Right atrium auricular region (tissue), 2 donors: ENCODE results near the gene CDH16. TPM values are rescaled to one million over a fixed set of nuclear protein-coding genes. Genes with fewer than 3 reads are reported as not detected.

Experiments used
- DNase-seq: peaks from one replicate; pipeline ENCODE4 v3.0.0-alpha.2; 2019; ENCODE audit warnings: low spot score
- H3K27ac ChIP-seq, 2 donors: fragments of 200-600 bp; sonication (generic); 1 replicate in 1 of 2; 2 replicates in 1 of 2; pipeline ENCODE4 v1.5.1; 2016 to 2019
- H3K27me3 ChIP-seq, 2 donors: fragments of 200-600 bp; sonication (generic); one replicate each; pipeline versions ENCODE4 v1.5.1 to v1.6.0; 2017 to 2019
- H3K36me3 ChIP-seq: fragments of 200-600 bp; sonication (generic); one replicate; pipeline ENCODE4 v1.5.1; 2016
- H3K4me1 ChIP-seq, 2 donors: fragments of 200-600 bp; sonication (generic); one replicate each; pipeline versions ENCODE4 v1.5.1 to v1.6.0; 2017 to 2019
- H3K4me3 ChIP-seq, 2 donors: fragments of 200-600 bp; sonication (generic); 1 replicate in 1 of 2; 2 replicates in 1 of 2; pipeline ENCODE4 v1.5.1; 2017 to 2019; ENCODE audit warnings: mild to moderate bottlenecking in 1 of 2, moderate library complexity in 1 of 2
- H3K9me3 ChIP-seq, 2 donors: fragments of 200-600 bp; sonication (generic); one replicate each; pipeline ENCODE4 v1.5.1; 2019
- CTCF ChIP-seq, 2 donors: fragments of 200-600 bp; sonication (generic); IDR thresholded peaks; one replicate each; pipeline ENCODE4 v1.5.1; 2019; ENCODE audit warnings: antibody characterized with exemption in 2 of 2
- total RNA-seq, 2 donors: library from RNA; depleted of rRNA; stranded (reverse); fragments of >200 nt; gene quantifications; one replicate each; pipeline ENCODE4 v1.1.0, GENCODE V29; 2016

Gene CDH16
- total RNA-seq, 2 donors from 2014 or later, result 0.79 to 1.4 TPM

- Histone ChIP-seq H3K4me1 (peaks cover 0 to 19% of the 10 kb centered on the region in 2 donors), H3K27ac (peak within 1 kb of the TSS; percentile 49 to 78), H3K36me3 (peaks cover 12% of the 10 kb centered on the region), H3K27me3 (no peaks in the 10 kb centered on the region), H3K9me3 (no peaks in the 10 kb centered on the region), H3K4me3 (peak within 1 kb of the TSS; percentile 73 to 88)
- DNase-seq, result peak; percentile 97
- TF ChIP-seq CTCF (IDR thresholded peaks at IDR 0.05), result no peak
Observed at GRCh38 chr16:66880288-66881013, 38.2 kb downstream of the CDH16 start, which contains the start of gene PDP2. PDP2 (plus strand) TSS chr16:66880515; CDS start chr16:66884285, 3,770 bp downstream.

DNA sequence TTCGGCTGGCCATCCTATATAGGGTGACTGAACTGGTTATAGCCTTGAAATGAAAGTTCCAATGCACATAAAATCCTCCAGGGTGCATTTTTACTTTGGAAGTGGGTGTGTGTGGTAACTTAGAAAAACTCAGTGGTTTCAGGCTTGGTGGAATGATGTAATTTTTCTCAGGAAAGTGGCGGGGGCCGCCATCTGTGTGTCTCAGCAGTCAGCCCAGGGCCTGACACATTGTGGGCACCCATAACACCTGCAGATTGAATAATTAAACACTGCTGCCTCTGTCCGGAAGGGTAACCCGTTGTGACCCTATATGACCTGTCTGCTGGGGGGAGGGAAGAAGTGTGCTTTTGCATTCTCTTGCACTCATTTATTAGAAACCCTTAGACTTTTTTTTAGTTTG, 40.6 kb downstream of the CDH16 start:
- no peak for TF ChIP-seq CTCF (IDR thresholded peaks at IDR 0.05)
- no peaks in the 10 kb centered on the region for H3K27me3 ChIP-seq
- H3K4me3 ChIP-seq, result no peak overlapping the region
- no peaks in the 10 kb centered on the region for H3K9me3 ChIP-seq
- no peak overlapping the region for H3K27ac ChIP-seq
- no peaks in the 10 kb centered on the region for H3K36me3 ChIP-seq
- H3K4me1 ChIP-seq, result peaks cover 0 to 19% of the 10 kb centered on the region in 2 donors
- no peak for DNase-seq

GRCh38 chr16:66874079-66874775, 44.5 kb downstream of the CDH16 start:
- peaks cover 0 to 6% of the 10 kb centered on the region in 2 donors for H3K4me1 ChIP-seq
- no peaks in the 10 kb centered on the region for H3K27me3 ChIP-seq
- DNase-seq, result no peak
- no peaks in the 10 kb centered on the region for H3K36me3 ChIP-seq
- H3K27ac ChIP-seq, result no peak overlapping the region
- H3K4me3 ChIP-seq, result no peak overlapping the region
- no peaks in the 10 kb centered on the region for H3K9me3 ChIP-seq
- no peak for TF ChIP-seq CTCF (IDR thresholded peaks at IDR 0.05)

DNA sequence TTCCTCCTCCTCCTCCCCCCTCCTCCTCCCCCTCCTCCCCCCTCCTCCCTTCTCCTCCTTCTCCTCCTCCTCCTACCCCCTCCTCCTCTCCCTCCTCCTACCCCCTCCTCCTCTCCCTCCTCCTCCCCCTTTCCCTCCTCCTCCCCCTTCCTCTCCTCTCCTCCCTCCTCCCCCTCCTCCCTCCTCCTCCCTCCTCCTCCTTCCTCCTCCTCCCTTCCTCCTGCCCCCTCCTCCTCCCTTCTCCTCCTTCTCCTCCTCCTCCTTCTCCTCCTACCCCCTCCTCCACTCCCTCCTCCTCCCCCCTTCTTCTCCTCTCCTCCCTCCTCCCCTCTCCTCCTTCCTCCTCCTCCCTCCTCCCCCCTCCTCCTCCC, 45.0 kb downstream of the CDH16 start:
- no peak for TF ChIP-seq CTCF (IDR thresholded peaks at IDR 0.05)
- no peak for DNase-seq
- no peak overlapping the region for H3K27ac ChIP-seq
- H3K36me3 ChIP-seq, result no peaks in the 10 kb centered on the region
- no peaks in the 10 kb centered on the region for H3K27me3 ChIP-seq
- peaks cover 0 to 6% of the 10 kb centered on the region in 2 donors for H3K4me1 ChIP-seq
- no peak overlapping the region for H3K4me3 ChIP-seq
- no peaks in the 10 kb centered on the region for H3K9me3 ChIP-seq

DNA sequence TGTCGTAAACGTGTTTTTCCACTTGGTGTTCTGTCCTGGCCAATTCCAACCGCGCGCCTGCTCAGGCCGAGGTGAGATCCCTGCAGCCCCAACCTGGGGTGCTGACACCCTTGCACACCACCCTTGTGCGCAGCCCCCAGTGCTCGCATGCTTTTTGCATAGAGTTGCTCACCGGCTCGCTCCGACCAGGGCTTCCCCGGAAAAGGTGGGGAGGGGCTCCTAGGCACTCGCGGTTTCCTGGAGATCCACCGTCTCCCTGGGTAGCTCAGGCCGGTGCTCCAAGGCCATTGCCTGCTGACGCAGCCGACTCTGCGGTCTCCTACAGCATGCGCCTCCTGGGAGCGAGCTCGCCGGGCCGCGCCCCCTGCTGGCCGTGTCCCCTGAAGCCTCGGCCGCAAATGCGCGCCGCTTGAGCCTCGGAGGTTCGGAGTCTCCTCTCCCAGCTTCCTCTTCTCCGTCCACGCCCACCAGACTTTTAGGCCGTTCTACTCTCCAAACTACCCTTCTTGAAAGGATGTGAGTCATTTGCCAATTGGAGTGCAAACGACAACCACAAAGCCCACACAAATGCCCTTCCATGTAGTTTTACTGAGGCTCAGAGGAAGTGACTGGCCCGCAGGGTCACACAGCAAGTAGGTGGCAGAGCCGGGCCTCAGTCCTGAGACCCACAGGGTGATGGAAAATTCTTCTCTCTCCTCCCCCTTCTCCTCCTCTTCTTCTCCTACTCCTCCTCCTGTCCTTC, 45.6 kb downstream of the CDH16 start:
- no peaks in the 10 kb centered on the region for H3K9me3 ChIP-seq
- H3K27me3 ChIP-seq, result no peaks in the 10 kb centered on the region
- peak; percentile 91 for DNase-seq
- peak; percentile 92 to 96 for TF ChIP-seq CTCF (IDR thresholded peaks at IDR 0.05)
- no peaks in the 10 kb centered on the region for H3K36me3 ChIP-seq
- peak overlapping the region; percentile 37 to 59 for H3K27ac ChIP-seq
- peaks cover 0 to 6% of the 10 kb centered on the region in 2 donors for H3K4me1 ChIP-seq
- peak overlapping the region; percentile 28 to 36 for H3K4me3 ChIP-seq
